ENCODE measurements around the gene GAL3ST1. TPM values are rescaled to one million over a fixed set of nuclear protein-coding genes. Genes with fewer than 3 reads are reported as not detected.
A peak's percentile ranks its signal among the peaks of the same experiment; 100 is the strongest.

The GAL3ST1 gene
- total and polyA plus RNA-seq, 4 donors, result 1.0 to 19.4 (median 1.5) TPM

GRCh38 chr22:30605449-30606110, 31.1 kb upstream of the GAL3ST1 start:
- Histone ChIP-seq H3K4me3 (ENCODE audit: low read depth in 1 of 3, low read length in 3 of 3) (no peak overlapping the region), H3K9ac (ENCODE audit: low read depth in 1 of 2, low read length in 2 of 2) (no peak overlapping the region), H3K4me1 (ENCODE audit: control insufficient read depth in 4 of 4, insufficient read depth in 4 of 4, low read length in 3 of 4) (peaks cover 3 to 28% (median 16%) of the 10 kb centered on the region in 4 donors), H3K27ac (ENCODE audit: low read depth in 1 of 2, low read length in 2 of 2) (no peak overlapping the region), H3K9me3 (ENCODE audit: control insufficient read depth in 4 of 4, low read length in 3 of 4) (no peaks in the 10 kb centered on the region), H3K27me3 (ENCODE audit: control insufficient read depth in 4 of 4, insufficient read depth in 4 of 4, low read length in 3 of 4) (no peaks in the 10 kb centered on the region), H3K36me3 (ENCODE audit: control insufficient read depth in 4 of 4, insufficient read depth in 3 of 4, low read depth in 1 of 4, low read length in 3 of 4) (no peaks in the 10 kb centered on the region)
- DNase-seq (ENCODE audit: low spot score), result peak; percentile 70
- TF ChIP-seq RAD21 (IDR thresholded peaks at IDR 0.05) (peak; percentile 57 to 76), MAX (IDR thresholded peaks at IDR 0.05) (no peak), CTCF (IDR thresholded peaks at IDR 0.05; ENCODE audit: low read depth, low read length, missing input control) (peak; percentile 67), RXRA (IDR thresholded peaks at IDR 0.05) (no peak)
- WGBS, result 24% methylated on average over 9 of the region's 9 CpGs

- H3K36me3 ChIP-seq (ENCODE audit: control insufficient read depth in 4 of 4, insufficient read depth in 3 of 4, low read depth in 1 of 4, low read length in 3 of 4), result no peaks in the 10 kb centered on the region
- no peak overlapping the region for H3K4me3 ChIP-seq (ENCODE audit: low read depth in 1 of 3, low read length in 3 of 3)
- whole genome bisulfite sequencing, result 93% methylated on average over 2 of the region's 2 CpGs
- DNase-seq (ENCODE audit: low spot score), result no peak
- no peak overlapping the region for H3K9ac ChIP-seq (ENCODE audit: low read depth in 1 of 2, low read length in 2 of 2)
- no peak for TF ChIP-seq TAF1 (conservative IDR thresholded peaks at IDR 0.05)
- no peak for TF ChIP-seq FOXA1 (IDR thresholded peaks at IDR 0.05)
- no peak for TF ChIP-seq YY1 (IDR thresholded peaks at IDR 0.05)
- TF ChIP-seq REST (IDR thresholded peaks at IDR 0.05), result no peak
- no peak for TF ChIP-seq HNF4A (conservative IDR thresholded peaks at IDR 0.05)
- no peak for TF ChIP-seq ATF3 (IDR thresholded peaks at IDR 0.05)
- no peak for TF ChIP-seq CTCF (IDR thresholded peaks at IDR 0.05; ENCODE audit: low read depth, low read length, missing input control)
- no peak for TF ChIP-seq FOXA2 (IDR thresholded peaks at IDR 0.05)
- no peak for TF ChIP-seq NR2F2 (IDR thresholded peaks at IDR 0.05)
- TF ChIP-seq SP1 (IDR thresholded peaks at IDR 0.05), result no peak
- TF ChIP-seq EGR1 (IDR thresholded peaks at IDR 0.05; ENCODE audit: low read depth in 2 of 2), result no peak
- TF ChIP-seq HNF4G (IDR thresholded peaks at IDR 0.05), result no peak
- TF ChIP-seq GABPA (IDR thresholded peaks at IDR 0.05 in 1 of 2, conservative IDR thresholded peaks at IDR 0.05 in 1 of 2), result no peak
- no peak for TF ChIP-seq MAX (IDR thresholded peaks at IDR 0.05)
- no peak for TF ChIP-seq RAD21 (IDR thresholded peaks at IDR 0.05)
- H3K9me3 ChIP-seq (ENCODE audit: control insufficient read depth in 4 of 4, low read length in 3 of 4), result no peaks in the 10 kb centered on the region
- no peak overlapping the region for H3K27ac ChIP-seq (ENCODE audit: low read depth in 1 of 2, low read length in 2 of 2)
- H3K27me3 ChIP-seq (ENCODE audit: control insufficient read depth in 4 of 4, insufficient read depth in 4 of 4, low read length in 3 of 4), result no peaks in the 10 kb centered on the region
- peaks cover 3 to 28% (median 16%) of the 10 kb centered on the region in 4 donors for H3K4me1 ChIP-seq (ENCODE audit: control insufficient read depth in 4 of 4, insufficient read depth in 4 of 4, low read length in 3 of 4)
These were observed 30.3 kb upstream of the GAL3ST1 start for GRCh38 chr22:30604723-30605122.

All from liver (tissue), 9 donors.